Muscle of leg (tissue), 11 donors: ENCODE measurements around the gene ZNF654. TPM values are rescaled to one million over a fixed set of nuclear protein-coding genes. Genes with fewer than 3 reads are reported as not detected.
A peak's percentile ranks its signal among the peaks of the same experiment; 100 is the strongest.
"Not testable (repeated sequence)": the region's sequence is repeated elsewhere in the genome, so short reads cannot be mapped to it uniquely, and the experiment has no call there.

ENCODE experiments used
- DNase-seq: peaks from one replicate; pipeline ENCODE4 v3.0.0; 2013
- H3K27ac ChIP-seq: one replicate; pipeline ENCODE4 v1.5.1; 2013; ENCODE audit warnings: mild to moderate bottlenecking, low read length, control low read depth
- H3K27me3 ChIP-seq: one replicate; pipeline ENCODE4 v1.6.1; 2013; ENCODE audit warnings: low read length; ENCODE audit not compliant: control insufficient read depth, insufficient read depth
- H3K36me3 ChIP-seq: one replicate; pipeline ENCODE4 v1.6.1; 2013; ENCODE audit warnings: low read length; ENCODE audit not compliant: control insufficient read depth, insufficient read depth
- H3K4me1 ChIP-seq: one replicate; pipeline ENCODE4 v1.6.1; 2013; ENCODE audit warnings: low read length; ENCODE audit not compliant: control insufficient read depth, insufficient read depth
- H3K4me3 ChIP-seq: one replicate; pipeline ENCODE4 v1.5.1; 2013; ENCODE audit warnings: low read length, control low read depth
- H3K9me3 ChIP-seq: replicated peaks from 2 replicates; pipeline ENCODE4 v1.6.1; 2013; ENCODE audit warnings: low read depth, low read length; ENCODE audit not compliant: control insufficient read depth
- WGBS: methylation state at CpG from one replicate; pipeline ENCODE4 v1.1.5; 2013; ENCODE audit warnings: missing lambda C conversion rate; ENCODE audit not compliant: insufficient coverage; 5-methylcytosine and 5-hydroxymethylcytosine counted together
- polyA plus RNA-seq, 8 donors: library from polyadenylated mRNA; unstranded; fragments of 120-200 nt; gene quantifications; one replicate each; pipeline versions ENCODE4 v1.2.1 to v1.2.3, GENCODE V29; 2013; ENCODE audit warnings: inconsistent platforms in 1 of 8, low replicate concordance in 1 of 8; ENCODE audit not compliant: insufficient read length in 8 of 8, insufficient read depth in 1 of 8
- total RNA-seq: library from RNA; stranded (reverse); fragments of 120-200 nt; gene quantifications from one replicate; pipeline ENCODE4 v1.2.4, GENCODE V29; 2013

ZNF654 gene
- total and polyA plus RNA-seq, 9 donors: 8.6 to 14.7 (median 10.2) TPM

- no peaks in the 10 kb centered on the region for H3K9me3 ChIP-seq
- H3K27ac ChIP-seq: no peak overlapping the region
- no peak overlapping the region for H3K4me3 ChIP-seq
- DNase-seq: no peak
- peaks cover 5% of the 10 kb centered on the region for H3K36me3 ChIP-seq
- no peaks in the 10 kb centered on the region for H3K27me3 ChIP-seq
- H3K4me1 ChIP-seq: no peaks in the 10 kb centered on the region
- no CpG with 5 or more reads among the region's 4 CpGs for WGBS
These were observed 31.6 kb downstream of the ZNF654 start for GRCh38 chr3:88090681-88091080.

GRCh38 chr3:88092270-88092669 is 33.2 kb downstream of the ZNF654 start:
- no peak overlapping the region for H3K27ac ChIP-seq
- no peak for DNase-seq
- peaks cover 5% of the 10 kb centered on the region for H3K36me3 ChIP-seq
- H3K4me3 ChIP-seq: no peak overlapping the region
- no peaks in the 10 kb centered on the region for H3K4me1 ChIP-seq
- no peaks in the 10 kb centered on the region for H3K9me3 ChIP-seq
- H3K27me3 ChIP-seq: no peaks in the 10 kb centered on the region

GRCh38 chr3:88093266-88093665 is 34.2 kb downstream of the ZNF654 start:
- Histone ChIP-seq H3K27me3 (no peaks in the 10 kb centered on the region), H3K27ac (no peak overlapping the region), H3K9me3 (no peaks in the 10 kb centered on the region), H3K4me1 (no peaks in the 10 kb centered on the region), H3K36me3 (peaks cover 3% of the 10 kb centered on the region), H3K4me3 (no peak overlapping the region)
- no peak for DNase-seq
- WGBS: 87% methylated on average over 1 of the region's 1 CpG

GRCh38 chr3:88101142-88101541 is 42.1 kb downstream of the ZNF654 start:
- Histone ChIP-seq H3K27ac (no peak overlapping the region), H3K27me3 (no peaks in the 10 kb centered on the region), H3K4me1 (no peaks in the 10 kb centered on the region), H3K36me3 (no peaks in the 10 kb centered on the region), H3K9me3 (peaks cover 3% of the 10 kb centered on the region), H3K4me3 (no peak overlapping the region)
- DNase-seq: no peak
- no CpG with 5 or more reads among the region's 1 CpG for WGBS

- H3K27ac ChIP-seq: no peak overlapping the region
- H3K9me3 ChIP-seq: peaks cover 3% of the 10 kb centered on the region
- DNase-seq: no peak
- H3K4me3 ChIP-seq: no peak overlapping the region
- no peaks in the 10 kb centered on the region for H3K36me3 ChIP-seq
- no peaks in the 10 kb centered on the region for H3K4me1 ChIP-seq
- H3K27me3 ChIP-seq: no peaks in the 10 kb centered on the region
These were observed 46.3 kb downstream of the ZNF654 start for GRCh38 chr3:88105325-88105724.

GRCh38 chr3:88112289-88112688 is 53.2 kb downstream of the ZNF654 start:
- WGBS: no CpG with 5 or more reads among the region's 1 CpG
- DNase-seq: no peak

GRCh38 chr3:88113311-88114162 is 54.5 kb downstream of the ZNF654 start:
- Histone ChIP-seq H3K4me1 (no peaks in the 10 kb centered on the region), H3K27ac (no peak overlapping the region), H3K27me3 (no peaks in the 10 kb centered on the region), H3K4me3 (no peak overlapping the region), H3K9me3 (no peaks in the 10 kb centered on the region), H3K36me3 (peaks cover 11% of the 10 kb centered on the region)
- 33% methylated on average over 1 of the region's 5 CpGs for WGBS
- DNase-seq: peak; percentile 72

More at GRCh38 chr3:88112289-88112688, 53.2 kb downstream of the ZNF654 start:
- H3K4me1 ChIP-seq: no peaks in the 10 kb centered on the region
- H3K4me3 ChIP-seq: no peak overlapping the region
- no peak overlapping the region for H3K27ac ChIP-seq
- H3K9me3 ChIP-seq: no peaks in the 10 kb centered on the region
- no peaks in the 10 kb centered on the region for H3K27me3 ChIP-seq
- H3K36me3 ChIP-seq: peaks cover 9% of the 10 kb centered on the region

GRCh38 chr3:88114878-88115549 is 56.0 kb downstream of the ZNF654 start:
- no peaks in the 10 kb centered on the region for H3K4me1 ChIP-seq
- H3K9me3 ChIP-seq: no peaks in the 10 kb centered on the region
- no peak overlapping the region for H3K27ac ChIP-seq
- WGBS: no CpG with 5 or more reads among the region's 3 CpGs
- DNase-seq: no peak
- peaks cover 11% of the 10 kb centered on the region for H3K36me3 ChIP-seq
- H3K4me3 ChIP-seq: no peak overlapping the region
- no peaks in the 10 kb centered on the region for H3K27me3 ChIP-seq

GRCh38 chr3:88117683-88118082 is 58.6 kb downstream of the ZNF654 start:
- Histone ChIP-seq H3K36me3 (peaks cover 11% of the 10 kb centered on the region), H3K4me3 (no peak overlapping the region), H3K27ac (no peak overlapping the region), H3K4me1 (no peaks in the 10 kb centered on the region), H3K27me3 (no peaks in the 10 kb centered on the region), H3K9me3 (no peaks in the 10 kb centered on the region)
- DNase-seq: no peak
- WGBS: 0% methylated on average over 1 of the region's 1 CpG

GRCh38 chr3:88118603-88119002 is 59.5 kb downstream of the ZNF654 start:
- not testable (repeated sequence) for H3K27me3 ChIP-seq, H3K4me1 ChIP-seq, H3K27ac ChIP-seq, DNase-seq, H3K9me3 ChIP-seq, H3K4me3 ChIP-seq
- H3K36me3 ChIP-seq: peaks cover 11% of the 10 kb centered on the region
- WGBS: 100% methylated on average over 1 of the region's 2 CpGs
